NCI-H1436 treated with DMSO at 0.1 percent for 48 hours (cell line): ENCODE data around the gene MAGI2.

Experiments used
- DNase-seq: peaks from one replicate; lab custom pipeline; 2025; lab: John Stamatoyannopoulos, UW

MAGI2 gene

GRCh38 chr7:78223598-78223997, 1229.9 kb downstream of the MAGI2 start:
- no peak for DNase-seq

DNA sequence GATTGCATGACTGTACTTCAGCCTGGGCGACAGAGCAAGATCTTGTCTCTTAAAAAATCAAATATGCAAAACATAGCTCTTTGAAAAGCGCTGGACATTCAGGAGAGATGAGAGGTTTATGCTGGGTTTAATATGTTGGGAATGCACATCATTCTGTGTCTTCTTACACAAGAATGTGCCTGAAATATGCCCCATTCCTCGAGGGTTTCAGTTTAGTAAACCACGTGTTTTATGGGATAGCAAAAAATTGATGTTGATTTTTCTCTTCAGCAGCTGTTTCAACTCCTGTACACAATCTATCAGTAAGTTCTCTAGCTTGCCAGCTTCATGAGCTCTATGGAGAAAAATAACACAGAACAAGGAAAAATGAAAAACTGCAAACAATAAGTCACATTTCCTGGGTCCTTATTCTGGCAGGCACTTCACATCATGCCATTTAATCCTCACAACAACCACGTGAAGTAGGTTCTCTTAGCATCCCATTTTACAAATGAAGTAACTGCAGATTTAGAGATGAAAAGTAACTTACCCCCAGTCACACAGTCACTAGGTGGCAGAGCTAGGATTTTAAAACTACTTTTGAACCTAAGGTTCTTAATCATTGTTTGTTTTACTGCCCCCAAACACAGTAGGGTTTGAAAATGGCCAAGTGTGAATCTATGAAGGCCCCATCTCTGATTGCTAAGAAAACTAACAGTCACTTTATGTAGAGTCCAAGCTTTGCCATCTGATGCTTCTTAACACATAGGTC, 1231.3 kb downstream of the MAGI2 start:
- no peak for DNase-seq

DNA sequence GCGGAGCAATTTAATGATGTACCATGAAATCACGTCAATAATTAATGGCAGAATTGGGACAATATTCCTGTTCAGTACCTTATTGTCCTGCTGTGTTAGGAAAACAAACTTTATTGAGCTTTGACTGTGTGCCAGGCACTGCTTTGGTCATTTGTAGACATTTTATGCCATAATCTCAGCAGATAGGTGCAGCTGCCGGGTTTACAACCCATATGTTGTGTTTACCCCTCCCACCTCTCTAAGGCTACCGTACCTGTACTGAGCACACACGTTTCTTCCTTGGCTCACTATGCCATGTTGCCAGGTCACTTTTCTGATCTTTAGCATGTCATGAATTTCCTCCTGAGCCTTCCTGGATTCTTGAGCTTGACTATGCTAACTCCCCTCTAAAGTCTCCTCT, 1232.7 kb downstream of the MAGI2 start:
- no peak for DNase-seq

DNA sequence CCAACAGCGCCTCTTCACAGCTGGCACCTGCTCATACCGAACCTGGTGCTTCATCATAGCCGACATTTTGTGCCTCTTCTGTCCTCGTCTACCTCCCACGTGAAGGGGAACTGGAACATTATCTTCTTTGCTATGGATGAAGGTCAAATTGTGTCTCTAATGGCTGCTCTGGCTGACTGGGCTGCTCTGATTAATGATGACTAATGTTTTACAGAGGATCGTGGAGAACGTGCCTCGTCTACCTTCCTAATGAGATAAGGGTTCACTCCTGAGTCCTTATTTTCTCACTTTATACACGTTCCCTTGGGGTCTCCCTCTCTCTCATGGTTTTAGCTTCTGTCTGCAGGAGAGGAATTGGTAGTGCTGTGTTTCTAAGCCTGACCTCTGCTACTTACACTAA, 1234.6 kb downstream of the MAGI2 start:
- no peak for DNase-seq

DNA sequence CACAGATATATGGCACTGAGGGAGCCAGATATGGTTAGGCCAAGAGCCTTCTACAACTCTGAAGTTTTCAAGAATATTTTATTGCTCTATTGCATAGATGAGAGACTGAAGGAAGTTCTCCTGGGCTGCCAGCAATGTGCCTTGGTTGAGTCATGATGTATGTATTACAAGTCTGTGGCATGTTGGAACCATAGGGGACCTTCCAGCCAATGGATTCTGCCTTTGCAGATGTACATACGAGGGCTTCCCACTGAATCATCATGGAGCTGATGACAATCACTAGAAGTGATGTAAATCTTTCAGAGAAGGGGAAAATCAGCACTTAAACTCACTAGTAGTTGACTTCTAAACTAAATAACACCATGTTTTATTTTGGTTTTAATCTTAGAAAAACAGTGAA, 1235.4 kb downstream of the MAGI2 start:
- no peak for DNase-seq

DNA sequence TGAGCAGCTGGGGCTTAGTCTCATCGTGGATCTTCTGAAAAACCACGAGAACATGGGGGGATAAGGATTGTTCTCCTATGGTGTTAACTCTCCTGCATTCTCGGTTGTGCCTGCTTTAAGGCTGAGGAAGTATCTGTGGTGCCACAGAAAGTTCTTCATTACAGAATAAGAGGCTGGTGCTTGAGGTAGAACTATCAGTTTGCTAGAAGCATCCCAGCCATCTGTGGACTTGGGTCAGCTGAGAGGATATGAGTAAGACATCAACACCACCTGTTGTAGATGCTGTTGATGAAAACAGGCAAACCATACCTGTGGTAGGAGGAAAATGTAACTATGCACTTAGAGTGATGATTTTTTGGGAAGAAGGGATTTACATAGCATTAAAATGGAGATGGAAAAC, 1238.3 kb downstream of the MAGI2 start:
- DNase-seq = no peak

DNA sequence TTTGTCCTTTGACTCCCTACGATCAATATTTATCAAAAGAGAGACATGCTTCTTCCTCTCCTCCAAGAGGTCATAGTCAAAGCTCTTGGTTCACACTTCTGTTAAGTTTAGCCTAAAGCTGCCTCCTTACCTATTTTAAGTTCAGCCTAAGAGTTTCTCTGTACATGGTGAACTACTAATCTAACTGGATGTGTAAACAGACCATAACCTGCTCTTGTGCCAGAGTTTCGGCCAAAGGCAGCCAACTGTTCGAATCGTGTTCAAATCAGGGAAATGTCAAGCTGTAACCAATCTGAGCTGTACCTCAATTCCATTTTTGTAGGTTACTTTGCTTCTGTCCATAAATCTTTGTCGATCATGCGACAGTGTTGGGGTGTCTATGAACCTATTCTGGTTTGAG, 1240.1 kb downstream of the MAGI2 start:
- no peak for DNase-seq

- DNase-seq = no peak
These were observed 1240.9 kb downstream of the MAGI2 start for GRCh38 chr7:78212476-78213060.

GRCh38 chr7:78207269-78207668, 1246.2 kb downstream of the MAGI2 start:
- no peak for DNase-seq

- DNase-seq = no peak
These were observed 1246.7 kb downstream of the MAGI2 start for GRCh38 chr7:78206769-78207168.

- no peak for DNase-seq
These were observed 1250.3 kb downstream of the MAGI2 start for GRCh38 chr7:78203042-78203720.

- no peak for DNase-seq
These were observed 1254.7 kb downstream of the MAGI2 start for GRCh38 chr7:78198756-78199155.

- no peak for DNase-seq
These were observed 1256.0 kb downstream of the MAGI2 start for GRCh38 chr7:78197447-78197846.

DNA sequence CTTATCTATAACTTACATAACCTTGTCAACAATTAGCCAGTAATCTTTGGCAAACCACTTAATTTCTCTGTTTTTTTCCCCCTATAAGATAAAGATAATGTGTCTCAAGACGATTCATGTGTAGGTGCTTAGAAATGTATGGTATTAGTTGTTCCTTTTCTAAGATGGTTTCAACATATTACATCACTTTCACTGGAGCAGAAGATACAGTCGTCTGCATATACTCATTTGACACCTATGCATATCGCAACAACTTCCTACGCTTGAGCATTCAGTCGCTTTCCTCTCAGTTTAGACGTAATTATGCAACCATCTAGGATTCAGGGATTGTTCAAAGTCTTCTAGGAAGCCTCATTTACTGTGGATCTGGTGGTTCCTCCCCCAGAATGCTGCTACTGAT, 1258.2 kb downstream of the MAGI2 start:
- DNase-seq = no peak

GRCh38 chr7:78194611-78195010, 1258.9 kb downstream of the MAGI2 start:
- DNase-seq = no peak

GRCh38 chr7:78191475-78192079, 1261.9 kb downstream of the MAGI2 start:
- DNase-seq = no peak

DNA sequence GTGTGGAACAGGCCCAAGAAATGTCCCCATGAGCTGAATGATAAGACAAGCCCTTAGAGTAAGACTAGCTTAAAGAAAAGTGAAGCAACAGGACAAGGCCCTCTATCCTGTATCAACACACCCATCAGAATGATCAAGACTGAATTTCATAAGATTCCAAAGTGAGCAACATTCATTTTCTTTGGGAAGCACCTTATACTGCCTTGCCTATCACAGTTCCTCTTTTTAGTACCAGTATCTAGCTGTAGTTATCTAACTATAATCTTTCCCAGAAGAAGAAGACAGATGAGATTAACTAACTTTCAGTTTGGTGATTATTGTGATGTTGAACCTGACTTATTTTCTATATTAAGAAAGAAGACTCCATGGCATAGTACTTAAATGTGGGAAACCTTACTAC, 1263.7 kb downstream of the MAGI2 start:
- DNase-seq = no peak

GRCh38 chr7:78185149-78185745, 1268.2 kb downstream of the MAGI2 start:
- no peak for DNase-seq

GRCh38 chr7:78184299-78184698, 1269.2 kb downstream of the MAGI2 start:
- DNase-seq = no peak

- no peak for DNase-seq
These were observed 1273.5 kb downstream of the MAGI2 start for GRCh38 chr7:78179827-78180477.

GRCh38 chr7:78179211-78179610, 1274.3 kb downstream of the MAGI2 start:
- no peak for DNase-seq

GRCh38 chr7:78178319-78178718, 1275.1 kb downstream of the MAGI2 start:
- no peak for DNase-seq
